Measurements from ENCODE around the gene CYP4F11. TPM values are rescaled to one million over a fixed set of nuclear protein-coding genes. Genes with fewer than 3 reads are reported as not detected.
"Not testable (repeated sequence)": the region's sequence is repeated elsewhere in the genome, so short reads cannot be mapped to it uniquely, and the experiment has no call there.

The CYP4F11 gene
- polyA plus RNA-seq, 4 donors = 0.05 to 1.3 (median 0.64) TPM; not detected in 1

- DNase-seq (ENCODE audit: low read depth in 4 of 4, low spot score in 2 of 4) = no peak
Measured at GRCh38 chr19:15926484-15926883, 7.8 kb downstream of the CYP4F11 start.

- DNase-seq (ENCODE audit: low read depth in 4 of 4, low spot score in 2 of 4) = no peak
Measured at GRCh38 chr19:15923702-15924101, 10.6 kb downstream of the CYP4F11 start.

- DNase-seq (ENCODE audit: low read depth in 4 of 4, low spot score in 2 of 4) = no peak
Measured at GRCh38 chr19:15922021-15922420, 12.3 kb downstream of the CYP4F11 start.

DNA sequence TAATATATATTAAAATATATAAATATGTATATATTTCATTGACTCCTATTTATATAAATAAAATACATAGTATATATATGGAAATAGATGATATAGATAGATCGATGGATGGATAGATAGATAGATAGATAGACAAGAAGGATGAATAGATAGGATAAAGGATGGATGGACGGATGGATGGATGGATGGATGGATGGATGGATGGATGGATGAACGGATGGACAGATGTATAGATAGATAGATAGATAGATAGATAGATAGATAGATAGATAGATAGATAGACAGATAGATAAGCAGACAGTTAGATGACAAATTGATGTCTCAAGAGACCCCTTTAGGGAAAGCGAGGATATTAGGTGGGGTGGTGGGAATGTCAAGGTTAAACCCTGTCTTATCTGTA lies 15.1 kb downstream of the CYP4F11 start:
- DNase-seq (ENCODE audit: low read depth in 4 of 4, low spot score in 2 of 4) = no peak

DNA sequence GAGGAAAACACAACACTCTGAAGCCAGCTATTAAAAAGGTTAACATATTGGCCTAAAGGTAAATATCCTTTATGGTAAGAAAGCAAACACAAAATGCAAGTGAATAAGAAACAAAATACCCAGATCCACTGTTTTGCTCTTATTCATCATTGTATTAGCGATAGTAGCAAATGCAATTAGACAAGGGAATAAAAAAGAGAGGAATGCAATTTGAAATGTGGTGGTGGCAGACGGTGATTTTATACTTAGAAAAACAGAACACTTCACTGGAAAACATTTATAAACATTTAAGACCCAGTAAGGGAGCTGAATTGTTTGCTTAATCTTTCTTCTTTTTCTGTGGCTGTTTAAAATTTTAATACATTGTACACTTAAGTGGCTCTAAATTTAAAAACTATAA lies 19.2 kb downstream of the CYP4F11 start:
- DNase-seq (ENCODE audit: low read depth in 4 of 4, low spot score in 2 of 4) = no peak

DNA sequence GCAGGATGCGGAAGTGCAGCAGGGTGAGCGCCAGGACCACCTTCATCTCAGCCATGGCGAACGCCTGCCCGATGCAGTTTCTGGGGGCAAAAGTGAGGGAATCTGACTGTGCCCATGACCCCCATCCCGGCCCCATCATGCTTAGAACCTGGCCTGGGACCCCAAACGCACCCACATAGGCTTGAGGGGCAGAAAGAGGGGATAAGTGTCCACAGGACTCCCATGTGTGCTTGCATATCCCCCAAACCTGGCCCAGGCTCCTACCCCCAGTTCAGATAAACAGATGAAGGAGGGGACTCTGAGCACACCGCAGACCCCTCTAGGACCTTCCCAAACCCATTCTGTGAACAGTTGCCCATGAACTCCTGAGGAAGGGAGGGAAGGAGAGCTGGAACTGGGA lies 20.5 kb downstream of the CYP4F11 start:
- no peak for DNase-seq (ENCODE audit: low read depth in 4 of 4, low spot score in 2 of 4)

DNA sequence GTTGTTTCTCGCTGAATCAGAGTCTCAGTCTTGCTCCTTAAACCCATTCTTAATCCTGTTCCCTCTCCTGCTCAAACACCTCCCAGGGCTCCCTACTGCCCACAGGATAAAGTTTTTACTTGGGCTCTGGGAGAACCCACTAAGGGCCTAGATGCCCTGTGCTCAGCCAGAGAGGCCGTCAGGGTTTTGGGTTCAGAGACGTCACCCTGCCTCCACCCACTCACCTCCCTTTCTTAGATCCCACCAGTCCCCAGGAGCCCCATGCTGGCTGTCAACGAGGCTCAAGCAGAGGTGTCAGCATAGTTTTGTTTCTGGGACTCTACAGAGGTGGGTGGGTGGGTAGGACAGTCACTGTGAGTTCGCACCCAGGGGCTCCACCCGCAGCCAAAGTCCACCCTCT lies 20.9 kb downstream of the CYP4F11 start:
- DNase-seq (ENCODE audit: low read depth in 4 of 4, low spot score in 2 of 4) = no peak

- no peak for DNase-seq (ENCODE audit: low read depth in 4 of 4, low spot score in 2 of 4)
Measured at GRCh38 chr19:15911599-15912235, 22.6 kb downstream of the CYP4F11 start.

DNA sequence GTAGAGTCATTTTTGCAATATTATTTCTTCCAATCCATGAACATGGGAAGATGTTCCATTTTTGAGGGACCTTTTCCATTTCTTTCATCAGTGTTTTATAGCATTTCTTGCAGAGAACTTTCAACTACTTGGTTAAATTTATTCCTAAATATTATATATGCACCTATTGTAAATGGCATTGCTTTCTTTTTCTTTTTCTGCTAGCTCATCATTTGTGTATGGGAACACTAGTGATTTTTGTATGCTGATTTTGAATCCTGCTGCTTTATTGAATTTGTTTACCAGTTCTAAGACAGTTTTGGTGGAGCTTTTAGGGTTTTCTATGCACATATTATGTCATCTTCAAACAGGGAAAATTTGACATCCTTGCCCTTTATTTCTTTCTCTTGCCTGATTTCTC lies 29.3 kb downstream of the CYP4F11 start:
- no peak for DNase-seq (ENCODE audit: low read depth in 4 of 4, low spot score in 2 of 4)

DNA sequence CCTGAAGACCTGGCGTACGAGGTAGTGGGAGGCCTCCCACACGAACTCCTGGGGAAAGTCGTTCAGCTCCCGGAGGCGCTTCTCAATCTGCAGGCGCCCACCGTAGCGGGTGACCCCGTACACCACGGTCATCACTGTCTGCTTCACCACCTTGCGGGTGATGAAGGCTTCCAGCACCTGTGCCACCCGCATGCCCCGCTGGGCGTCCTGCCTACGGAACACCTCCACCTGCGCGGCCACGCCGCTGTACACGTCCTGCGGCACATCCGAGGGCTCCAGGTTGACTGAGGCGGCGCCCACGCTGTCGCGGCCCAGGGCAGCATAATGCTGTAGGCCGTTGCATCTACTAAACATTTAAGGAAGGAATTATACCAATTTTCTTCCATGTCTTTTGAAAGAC lies 31.4 kb downstream of the CYP4F11 start:
- DNase-seq (ENCODE audit: low read depth in 4 of 4, low spot score in 2 of 4) = not testable (repeated sequence)

- DNase-seq (ENCODE audit: low read depth in 4 of 4, low spot score in 2 of 4) = no peak
Measured at GRCh38 chr19:15902254-15902653, 32.1 kb downstream of the CYP4F11 start.

- DNase-seq (ENCODE audit: low read depth in 4 of 4, low spot score in 2 of 4) = no peak
Measured at GRCh38 chr19:15900504-15900903, 33.8 kb downstream of the CYP4F11 start.

- not testable (repeated sequence) for DNase-seq (ENCODE audit: low read depth in 4 of 4, low spot score in 2 of 4)
Measured at GRCh38 chr19:15900032-15900431, 34.3 kb downstream of the CYP4F11 start.

- not testable (repeated sequence) for DNase-seq (ENCODE audit: low read depth in 4 of 4, low spot score in 2 of 4)
Measured at GRCh38 chr19:15899561-15899960, 34.8 kb downstream of the CYP4F11 start.

GRCh38 chr19:15897738-15898276 lies 36.5 kb downstream of the CYP4F11 start, which contains the start of gene CYP4F2:
Gene CYP4F2 (minus strand): TSS chr19:15898074. CDS start chr19:15897611, 463 bp downstream.
- DNase-seq (ENCODE audit: low read depth in 4 of 4, low spot score in 2 of 4) = no peak

- DNase-seq (ENCODE audit: low read depth in 4 of 4, low spot score in 2 of 4) = no peak
Measured at GRCh38 chr19:15897026-15897737, 37.1 kb downstream of the CYP4F11 start.

DNA sequence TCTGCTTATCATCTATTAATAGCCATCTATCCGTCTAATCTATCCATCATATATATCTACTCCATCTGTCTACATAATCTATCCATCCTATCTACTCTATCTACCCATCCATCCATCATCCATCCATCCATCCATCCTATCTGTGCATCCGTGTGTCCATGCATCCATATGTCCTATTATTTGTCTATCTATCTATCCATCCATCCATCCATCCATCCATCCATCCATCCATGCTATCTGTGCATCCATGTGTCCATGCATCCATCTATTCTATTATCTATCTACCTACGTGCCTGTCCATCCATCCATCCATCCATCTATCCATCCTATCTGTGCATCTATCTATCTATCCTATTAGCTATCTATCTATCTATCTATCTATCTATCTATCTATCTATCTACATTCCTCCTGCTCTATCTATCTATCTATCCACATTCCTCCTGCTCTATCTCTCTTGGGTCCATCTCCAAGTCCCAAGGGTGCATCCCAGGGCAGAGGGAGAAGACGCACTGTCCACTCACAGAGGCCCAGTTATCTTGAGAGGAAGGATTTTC lies 38.4 kb downstream of the CYP4F11 start:
- DNase-seq (ENCODE audit: low read depth in 4 of 4, low spot score in 2 of 4) = no peak

- no peak for DNase-seq (ENCODE audit: low read depth in 4 of 4, low spot score in 2 of 4)
Measured at GRCh38 chr19:15894359-15894758, 40.0 kb downstream of the CYP4F11 start.

- no peak for DNase-seq (ENCODE audit: low read depth in 4 of 4, low spot score in 2 of 4)
Measured at GRCh38 chr19:15893477-15893876, 40.9 kb downstream of the CYP4F11 start.

GRCh38 chr19:15892012-15892411 lies 42.3 kb downstream of the CYP4F11 start:
- DNase-seq (ENCODE audit: low read depth in 4 of 4, low spot score in 2 of 4) = no peak

DNA sequence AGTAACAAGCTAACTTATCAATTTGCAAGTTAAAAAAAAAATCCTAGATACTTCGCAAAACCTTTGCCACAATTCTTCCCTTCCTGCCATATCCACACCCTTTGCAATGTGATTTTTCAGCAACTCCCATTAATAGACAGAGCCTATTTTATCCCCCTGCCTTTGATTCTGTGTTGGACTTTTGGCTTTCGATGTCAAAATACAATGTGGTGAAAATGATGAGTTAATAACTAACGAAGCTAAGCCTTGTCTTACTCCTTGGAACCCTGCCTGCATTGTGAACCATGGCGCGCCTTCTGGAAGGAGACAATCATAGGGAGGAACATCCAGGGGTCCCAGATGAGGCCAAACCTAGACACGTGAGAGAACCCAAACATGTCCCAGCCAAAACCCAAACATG lies 42.9 kb downstream of the CYP4F11 start:
- DNase-seq (ENCODE audit: low read depth in 4 of 4, low spot score in 2 of 4) = no peak

GRCh38 chr19:15889339-15889738 lies 45.0 kb downstream of the CYP4F11 start:
- DNase-seq (ENCODE audit: low read depth in 4 of 4, low spot score in 2 of 4) = not testable (repeated sequence)

All from left renal cortex interstitium (tissue), 4 donors.